NCI-H2227 treated with DMSO at 0.1 percent for 48 hours (cell line): ENCODE data around the gene RIT1.
"Not testable (repeated sequence)": the region's sequence is repeated elsewhere in the genome, so short reads cannot be mapped to it uniquely, and the experiment has no call there.

Experiments used
- DNase-seq: peaks from one replicate; lab custom pipeline; 2025; lab: John Stamatoyannopoulos, UW

Gene RIT1

DNA sequence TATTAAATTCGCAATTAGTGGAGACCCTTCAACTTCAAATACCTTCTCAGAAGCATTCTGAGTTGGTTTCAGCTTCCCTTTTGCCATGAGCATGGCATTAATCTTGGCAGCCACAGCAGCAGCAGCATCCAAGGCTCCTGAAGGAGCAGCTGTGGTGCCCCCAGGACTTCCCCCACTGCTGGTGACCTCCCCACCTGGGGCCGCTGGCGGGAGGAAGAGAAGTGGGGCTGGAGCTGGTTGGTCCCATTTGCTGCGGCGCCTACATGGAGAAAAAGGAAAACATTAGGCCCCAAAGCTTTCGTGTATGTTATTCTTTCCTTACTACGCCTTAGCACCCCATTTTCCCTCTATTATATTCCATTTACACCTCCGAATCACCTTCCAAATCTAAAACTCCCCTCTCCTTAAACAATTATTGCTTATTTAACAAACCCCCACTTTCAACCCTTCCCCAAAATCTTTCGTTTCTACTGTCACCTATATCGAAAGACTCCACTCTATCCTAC lies 22.5 kb upstream of the RIT1 start:
- no peak for DNase-seq

DNA sequence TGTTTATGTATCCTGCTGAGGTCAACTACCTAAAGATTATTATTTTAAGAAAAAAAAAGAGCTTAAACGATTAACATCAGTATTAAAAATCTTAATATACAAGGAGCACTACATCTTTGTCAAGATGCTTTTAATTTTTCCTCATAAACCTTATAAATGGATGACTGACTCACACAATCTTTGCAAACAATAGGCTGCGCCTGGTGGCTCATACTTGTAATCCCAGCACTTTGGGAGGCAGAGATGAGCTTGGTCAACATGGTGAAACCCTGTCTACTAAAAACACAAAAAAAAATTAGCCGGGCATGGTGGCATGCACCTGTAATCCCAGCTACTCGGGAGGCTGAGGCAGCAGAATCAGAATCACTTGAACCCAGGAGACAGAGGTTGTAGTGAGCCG lies 21.3 kb upstream of the RIT1 start:
- DNase-seq, result no peak

DNA sequence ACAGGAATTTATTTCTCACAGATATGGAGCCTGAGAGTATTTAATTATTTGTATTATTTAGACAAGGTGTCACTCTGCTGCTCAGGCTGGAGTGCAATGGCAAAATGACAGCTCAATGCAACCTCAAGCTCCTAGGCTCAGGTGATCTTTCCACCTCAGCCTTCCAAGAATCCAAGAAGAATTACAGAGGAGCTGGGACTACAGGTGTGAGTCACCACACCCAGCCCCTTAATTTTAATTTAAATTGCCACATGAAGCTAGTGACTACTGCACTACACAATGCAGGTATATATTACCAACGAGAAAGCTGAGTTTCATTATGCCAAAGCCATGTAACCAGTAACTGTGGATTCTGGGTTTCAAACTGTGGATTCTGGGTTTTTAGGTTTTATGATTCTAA lies 20.9 kb upstream of the RIT1 start:
- no peak for DNase-seq

DNA sequence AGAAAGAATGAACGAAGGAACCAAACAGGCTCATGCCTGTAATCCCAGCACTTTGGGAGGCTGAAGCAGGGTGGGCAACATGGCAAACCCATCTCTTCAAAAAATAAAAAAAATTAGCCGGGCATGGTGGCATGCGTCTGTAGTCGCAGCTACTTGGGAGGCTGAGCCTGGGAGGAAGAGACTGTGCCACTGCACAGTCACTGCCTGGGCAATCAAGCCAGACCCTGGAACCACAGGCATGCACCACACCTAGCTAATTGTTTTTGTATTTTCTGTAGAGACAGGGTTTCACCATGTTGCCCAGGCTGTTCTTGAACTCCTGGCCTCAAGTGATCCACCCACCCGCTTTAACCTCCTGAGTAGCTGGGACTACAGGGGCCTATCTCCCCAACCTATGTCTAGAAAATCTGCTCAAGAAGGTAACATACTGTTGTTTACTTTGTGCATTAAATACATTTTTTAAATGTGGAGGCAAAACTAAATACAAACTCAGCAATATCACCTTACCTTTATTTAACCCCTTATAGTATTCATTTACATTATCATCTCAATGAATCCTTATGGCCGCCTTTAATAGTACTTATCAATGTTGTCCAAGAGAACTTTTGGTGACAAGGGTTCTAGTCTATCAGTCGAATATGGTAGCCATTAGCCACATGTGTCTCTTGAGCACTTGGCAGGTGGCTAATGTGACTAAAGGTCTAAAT lies 20.3 kb upstream of the RIT1 start:
- DNase-seq, result no peak

DNA sequence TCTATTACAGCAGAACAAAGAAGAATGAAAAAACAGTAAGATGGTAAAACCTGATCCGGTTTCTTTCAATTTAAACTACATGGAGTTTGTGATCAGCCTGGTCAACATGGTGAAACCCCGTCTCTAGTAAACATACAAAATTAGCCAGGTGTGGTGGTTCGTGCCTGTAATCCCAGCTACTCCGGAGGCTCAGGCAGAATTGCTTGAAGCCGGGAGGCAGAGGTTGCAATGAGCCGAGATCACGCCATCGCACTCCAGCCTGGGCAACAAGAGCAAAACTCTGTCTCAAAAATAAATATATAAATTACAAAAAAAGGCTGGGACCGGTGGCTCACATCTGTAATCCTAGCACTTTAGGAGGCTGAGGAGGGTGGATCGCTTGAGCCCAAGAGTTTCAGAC lies 19.6 kb upstream of the RIT1 start:
- DNase-seq, result not testable (repeated sequence)

DNA sequence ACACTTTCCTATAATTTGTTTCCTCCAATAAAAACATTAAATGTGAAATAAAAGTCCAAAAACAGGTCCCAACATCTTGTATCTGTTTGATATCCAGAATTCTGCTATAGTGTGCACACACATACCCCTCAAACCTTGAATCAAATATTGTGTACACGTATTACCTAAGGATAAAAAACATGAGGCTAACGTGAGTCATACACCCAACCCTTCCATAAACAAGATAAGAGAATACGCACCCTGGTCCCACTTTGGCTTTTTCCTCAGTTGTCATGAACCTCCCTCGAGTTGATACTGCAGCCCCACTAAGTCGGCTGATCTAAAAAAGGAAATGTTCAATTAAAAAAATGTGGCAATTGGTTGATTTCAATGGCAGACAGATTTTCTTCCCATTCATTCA lies 17.9 kb upstream of the RIT1 start:
- DNase-seq, result no peak

DNA sequence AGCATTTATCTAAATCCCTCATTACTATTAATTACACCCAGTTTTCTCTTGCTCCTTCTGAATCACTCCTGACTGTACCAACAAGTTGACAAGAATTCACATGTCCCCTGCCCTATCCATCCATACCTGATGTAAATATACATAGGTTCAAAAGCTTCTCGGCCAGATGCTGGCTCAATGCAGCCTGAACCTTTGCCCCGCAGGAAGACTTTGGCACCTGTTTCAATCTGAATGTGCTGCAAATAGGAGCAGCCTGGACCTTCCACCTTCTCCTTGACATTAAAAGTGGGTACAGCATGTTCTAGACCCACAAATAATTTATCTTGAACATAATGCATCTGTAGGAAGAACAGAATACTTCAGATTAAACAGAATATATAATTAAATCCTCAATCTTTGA lies 14.4 kb upstream of the RIT1 start:
- no peak for DNase-seq

DNA sequence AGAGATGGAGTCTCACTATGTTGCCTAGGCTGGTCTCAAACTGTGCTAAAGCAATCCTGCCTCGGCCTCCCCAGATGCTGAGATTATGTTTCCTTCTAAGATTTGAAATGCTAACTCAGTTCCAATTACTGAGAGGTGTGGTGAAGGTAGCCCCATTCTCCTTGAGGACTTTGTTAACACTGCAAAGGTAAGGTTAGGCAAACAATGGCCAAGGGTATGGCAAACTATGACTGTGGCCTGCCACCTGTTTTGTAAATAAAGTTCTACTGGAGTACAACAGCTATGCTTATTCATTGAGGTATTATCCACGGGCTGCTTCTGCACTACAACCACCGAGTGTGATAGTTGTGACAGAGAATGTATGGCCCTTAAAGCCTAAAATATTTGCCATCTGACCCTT lies 9.6 kb upstream of the RIT1 start:
- no peak for DNase-seq

DNA sequence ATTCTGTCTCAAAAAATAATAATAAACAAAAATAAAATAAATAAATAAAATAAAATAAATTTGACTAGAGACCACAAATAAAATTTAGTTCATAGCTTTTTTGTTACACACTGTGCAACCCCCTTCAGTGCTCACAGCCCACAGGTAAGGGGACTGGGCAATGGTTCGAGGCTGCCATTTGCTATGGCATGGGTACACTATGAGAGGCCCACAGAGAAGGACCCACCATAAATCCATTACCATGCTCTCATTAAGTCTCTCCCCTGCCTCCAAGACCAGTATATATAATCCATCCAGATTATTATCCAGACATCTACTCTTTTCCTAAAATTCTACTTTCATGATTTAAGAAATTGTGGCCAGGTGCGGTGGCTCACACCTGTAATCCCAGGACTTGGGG lies 8.7 kb upstream of the RIT1 start:
- no peak for DNase-seq

DNA sequence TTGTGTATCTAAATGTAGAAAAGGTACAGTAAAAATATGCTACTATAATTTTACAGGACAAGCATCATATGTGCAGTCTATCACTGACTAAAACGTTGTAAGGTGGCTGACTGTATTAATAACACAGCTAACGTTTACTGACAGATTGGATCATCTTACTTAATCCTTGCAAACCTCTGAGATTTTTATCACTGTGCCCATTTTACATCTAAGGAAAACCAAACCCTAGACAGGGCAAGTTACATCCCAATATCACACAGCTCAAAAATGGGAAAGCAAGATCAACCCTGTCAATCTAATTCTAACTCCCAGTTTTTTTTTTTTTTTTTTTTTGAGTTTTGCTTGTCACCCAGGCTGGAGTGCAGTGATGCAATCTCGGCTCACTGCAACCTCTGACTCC lies 7.5 kb upstream of the RIT1 start:
- DNase-seq, result no peak

DNA sequence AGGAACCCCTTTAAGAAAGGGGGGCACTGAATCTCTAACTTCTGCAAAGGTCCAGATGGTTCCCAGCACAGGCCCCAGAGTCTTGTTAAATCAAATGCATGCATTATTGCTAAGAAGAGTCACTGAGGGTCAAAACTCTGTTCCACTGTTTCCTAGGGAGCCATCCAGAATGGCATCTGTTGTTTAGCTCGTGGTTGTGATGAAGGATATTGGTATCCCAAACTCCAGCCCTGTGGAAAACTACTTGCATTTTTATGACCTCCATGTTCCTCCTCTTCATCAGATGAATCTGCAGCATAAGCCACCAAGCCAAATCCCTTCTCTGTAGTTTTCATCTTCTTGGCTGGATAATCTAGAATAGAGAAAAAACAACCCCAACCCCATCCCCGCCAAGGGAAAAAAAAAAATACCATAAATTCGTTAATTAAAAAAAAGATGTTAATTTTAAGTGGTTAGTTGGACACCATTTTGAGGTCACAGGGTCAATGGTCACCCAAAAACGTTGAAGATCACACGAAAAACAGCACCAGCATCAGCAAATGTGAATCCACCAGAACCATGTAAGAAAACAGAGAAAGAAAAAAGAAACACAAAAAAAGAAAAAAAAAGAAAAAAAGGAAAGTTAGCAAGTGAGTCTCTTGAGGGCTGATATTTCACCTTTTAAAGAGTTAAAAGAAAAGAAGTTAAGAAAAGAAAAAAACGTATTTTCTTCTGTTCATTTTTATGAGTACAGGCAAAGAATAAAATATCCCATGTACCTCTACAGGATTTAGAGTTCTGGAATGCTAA lies 3.0 kb upstream of the RIT1 start:
- no peak for DNase-seq

DNA sequence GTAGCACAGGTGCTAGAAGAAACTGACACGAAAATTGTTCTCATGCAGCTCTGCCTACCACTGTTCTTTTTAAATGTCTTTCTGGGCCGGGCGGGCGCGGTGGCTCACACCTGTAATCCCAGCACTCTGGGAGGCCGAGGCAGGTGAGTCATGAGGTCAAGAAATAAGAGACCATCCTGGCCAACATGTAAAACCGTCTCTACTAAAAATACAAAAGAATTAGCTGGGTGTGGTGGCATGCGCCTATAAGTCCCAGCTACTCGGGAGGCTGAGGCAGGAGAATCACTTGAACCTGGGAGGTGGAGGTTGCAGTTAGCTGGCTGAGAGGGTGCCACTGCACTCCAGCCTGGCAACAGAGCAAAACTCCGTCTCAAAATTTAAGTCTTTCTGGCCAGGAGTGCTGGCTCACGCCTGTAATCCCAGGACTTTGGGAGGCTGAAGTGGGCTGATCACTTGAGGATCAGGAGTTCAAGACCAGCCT lies 947 bp upstream of the RIT1 start:
- DNase-seq, result no peak

DNA sequence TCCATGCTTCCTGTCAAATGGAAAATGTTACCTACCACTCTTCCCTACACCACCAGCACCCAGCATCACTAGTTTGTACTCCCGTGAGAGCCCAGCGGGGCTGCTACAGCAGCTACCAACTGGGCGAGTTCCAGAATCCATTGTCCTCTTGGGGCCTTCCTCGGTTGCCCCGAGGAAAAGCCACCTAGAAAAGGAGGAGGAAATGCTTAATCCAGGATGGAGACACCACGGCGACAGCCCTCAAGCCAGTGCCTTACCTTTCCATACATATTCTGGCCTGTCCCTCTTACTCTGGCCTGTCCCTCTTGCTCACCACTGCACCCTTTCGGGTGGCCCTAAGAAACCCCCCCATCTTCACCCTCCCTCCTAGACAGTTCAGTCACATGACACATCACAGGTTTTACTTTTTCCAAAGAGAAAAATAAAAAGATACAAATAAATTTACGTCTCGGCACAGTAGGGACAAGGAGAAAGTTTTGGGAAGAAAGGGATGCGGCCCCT lies 478 bp downstream of the RIT1 start:
- DNase-seq, result peak; percentile 48

DNA sequence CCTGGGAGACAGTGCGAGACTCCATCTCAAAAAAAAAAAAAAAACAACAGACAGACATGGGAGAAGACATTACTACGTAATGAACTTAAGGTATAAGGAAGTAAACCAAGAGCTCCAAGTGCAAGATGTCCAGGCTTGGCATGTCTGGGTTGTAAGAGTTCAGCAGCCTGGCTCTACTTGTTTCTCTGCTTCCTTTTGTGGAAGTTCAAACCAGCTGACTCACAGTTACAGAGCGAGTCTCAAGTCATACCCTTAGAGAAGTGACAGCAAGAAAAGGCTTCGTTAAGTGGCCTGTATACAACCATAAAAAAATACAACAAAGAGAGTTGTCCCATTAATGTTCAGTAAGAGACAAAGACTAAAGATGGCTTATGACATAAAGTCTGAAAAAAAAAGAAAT lies 1.3 kb downstream of the RIT1 start:
- no peak for DNase-seq

DNA sequence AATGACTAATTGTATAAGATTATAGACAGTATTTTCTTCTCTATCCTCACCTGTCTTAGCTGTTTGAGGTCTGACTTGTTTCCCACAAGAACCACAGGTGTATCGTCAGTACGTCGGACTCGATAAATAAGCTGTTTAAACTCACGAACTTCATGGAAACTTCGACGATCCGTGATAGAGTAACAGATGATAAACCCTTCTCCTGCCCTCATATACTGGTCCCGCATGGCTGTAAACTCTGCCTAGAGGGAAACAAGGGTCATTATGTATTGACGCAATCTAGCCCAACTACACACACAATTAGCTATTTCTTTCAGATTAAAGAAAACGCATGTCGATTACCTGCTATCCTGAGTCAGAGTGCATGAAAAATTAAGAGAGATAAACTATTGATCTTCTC lies 6.9 kb downstream of the RIT1 start:
- DNase-seq, result no peak

DNA sequence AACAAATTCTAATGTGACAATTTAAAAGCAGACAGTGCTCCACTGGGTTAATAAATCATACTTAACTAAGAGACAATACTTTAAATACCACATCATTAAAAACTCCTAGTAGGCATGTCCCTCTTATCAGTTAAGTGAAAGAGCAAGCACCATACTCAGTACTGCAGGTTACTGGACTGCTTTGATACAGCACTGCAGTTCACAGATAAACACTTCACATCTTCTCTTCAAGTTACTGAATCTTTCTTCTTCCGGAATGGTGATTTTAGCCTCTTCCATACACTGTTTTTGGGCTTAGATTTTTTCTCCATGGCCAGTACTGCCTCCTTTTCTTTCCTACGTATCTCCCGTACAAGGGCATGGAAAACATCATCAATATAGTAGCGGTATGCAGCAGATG lies 11.0 kb downstream of the RIT1 start:
- DNase-seq, result no peak

DNA sequence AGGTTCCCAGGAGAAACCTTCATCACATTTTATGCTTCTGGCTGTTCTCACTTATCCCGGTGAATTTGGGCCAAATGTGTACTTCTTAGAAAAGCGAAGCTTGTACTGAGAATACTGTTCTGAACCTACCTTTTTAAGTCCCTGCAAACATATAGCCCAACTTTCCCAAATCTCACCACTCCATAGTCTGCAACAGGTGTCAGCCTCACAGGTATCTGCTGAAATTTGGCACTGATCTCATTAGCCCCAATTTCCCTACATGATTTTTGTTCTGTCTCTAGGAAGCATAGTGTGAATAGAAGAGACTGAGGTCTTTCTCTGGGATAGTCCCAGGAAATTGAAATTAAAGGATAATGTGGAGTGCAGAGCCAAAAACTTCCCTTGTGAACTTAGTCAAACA lies 11.5 kb downstream of the RIT1 start:
- no peak for DNase-seq

DNA sequence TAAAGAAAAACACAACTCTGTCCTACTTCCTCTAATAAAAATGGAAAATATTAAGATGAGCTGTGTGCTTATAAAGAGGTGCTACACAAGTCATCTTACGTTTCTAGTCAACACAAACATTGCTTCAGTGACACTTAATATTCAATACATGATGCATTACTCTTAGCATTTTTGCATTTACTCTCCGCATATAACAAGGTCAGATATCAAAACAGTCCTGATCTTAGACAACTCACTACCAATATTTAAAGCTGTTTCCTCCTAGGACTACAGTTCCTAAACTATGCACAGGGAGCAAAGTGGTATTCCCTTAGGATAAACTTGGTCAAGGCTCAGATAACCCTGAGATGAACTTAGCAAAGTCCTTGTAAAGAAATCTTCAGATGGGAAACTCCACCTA lies 12.3 kb downstream of the RIT1 start:
- no peak for DNase-seq

DNA sequence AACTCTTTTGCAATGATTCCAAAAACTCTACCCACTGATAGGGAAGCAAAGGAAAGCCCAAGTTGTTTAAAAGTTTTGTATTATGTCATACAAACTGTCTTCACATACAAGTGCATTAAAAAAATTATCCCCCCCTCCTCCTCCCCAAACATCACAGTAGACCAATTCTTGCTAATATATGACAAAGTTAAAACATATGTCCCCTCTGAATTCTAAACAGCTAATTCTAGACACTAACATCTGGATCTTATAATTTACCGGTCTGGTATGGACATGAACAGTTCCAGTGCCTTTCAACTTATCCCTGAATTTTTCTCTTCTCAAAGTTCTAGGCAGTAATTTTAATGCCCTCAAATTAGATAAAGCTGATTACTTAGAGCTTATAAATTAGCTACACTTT lies 13.4 kb downstream of the RIT1 start:
- no peak for DNase-seq

DNA sequence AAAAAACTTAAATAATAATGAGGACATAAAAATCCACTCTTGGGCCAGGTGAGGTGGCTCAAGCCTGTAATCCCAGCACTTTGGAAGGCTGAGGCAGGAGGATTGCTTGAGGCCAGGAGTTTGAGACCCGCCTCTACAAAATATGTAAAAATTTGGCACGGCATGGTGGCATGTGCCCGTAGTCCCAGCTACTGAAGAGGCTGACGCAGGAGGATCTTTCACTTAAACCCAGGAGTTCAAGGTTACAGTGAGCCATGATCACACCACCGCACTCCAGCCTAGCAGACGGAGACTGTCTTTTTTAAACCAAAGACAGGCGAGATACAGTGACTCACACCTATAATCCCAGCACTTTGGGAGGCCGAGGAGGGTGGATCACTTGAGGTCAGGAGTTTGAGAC lies 14.7 kb downstream of the RIT1 start:
- DNase-seq, result not testable (repeated sequence)

DNA sequence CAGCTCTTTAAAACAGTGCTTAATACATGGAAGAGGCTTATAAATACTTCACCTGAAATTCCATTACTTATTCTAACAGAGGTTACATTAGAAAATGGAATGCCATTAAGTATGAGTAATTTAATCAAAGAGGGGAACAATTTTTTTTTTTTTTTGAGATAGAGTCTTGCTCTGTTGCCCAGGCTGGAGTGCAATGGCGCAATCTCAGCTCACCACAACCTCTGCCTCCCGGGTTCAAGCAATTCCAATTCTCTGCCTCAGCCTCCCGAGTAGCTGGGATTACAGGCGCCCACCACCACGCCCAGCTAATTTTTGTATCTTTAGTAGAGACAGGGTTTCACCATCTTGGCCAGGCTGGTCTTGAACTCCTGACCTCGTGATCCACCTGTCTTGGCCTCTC lies 15.5 kb downstream of the RIT1 start:
- not testable (repeated sequence) for DNase-seq

DNA sequence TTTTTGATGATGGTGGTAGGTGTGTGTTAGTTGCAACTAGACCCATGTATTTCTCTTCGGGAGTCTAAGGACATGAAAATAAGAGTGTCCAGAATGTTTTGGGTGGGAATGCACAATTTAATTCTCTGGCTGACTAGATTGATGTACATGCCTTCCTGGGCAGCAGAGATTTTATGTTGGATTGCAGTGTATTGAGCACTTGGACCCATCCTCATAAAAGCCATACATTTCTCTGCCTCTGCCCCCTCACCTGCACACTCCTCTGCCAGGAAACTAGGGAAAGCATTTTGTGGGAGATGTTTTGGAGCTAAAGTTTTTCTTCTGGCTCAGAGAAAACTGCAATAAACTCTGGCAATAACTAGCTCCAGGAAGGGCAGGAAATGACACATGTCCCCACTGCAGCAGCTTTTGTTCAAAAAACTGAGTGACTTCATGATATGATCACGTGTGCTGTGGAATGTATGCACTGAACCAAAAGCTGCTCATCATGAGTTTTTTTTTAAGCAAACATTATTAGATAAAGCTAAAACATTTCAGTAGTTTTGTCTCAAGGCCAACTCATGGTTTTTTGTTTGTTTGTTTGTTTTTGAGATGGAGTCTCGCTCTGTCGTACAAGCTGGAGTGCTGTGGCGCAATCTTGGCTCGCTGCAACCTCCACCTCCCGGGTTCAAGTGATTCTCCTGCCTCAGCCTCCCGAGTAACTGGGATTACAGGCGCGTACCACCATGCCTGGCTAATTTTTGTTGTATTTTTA lies 17.6 kb downstream of the RIT1 start:
- no peak for DNase-seq

DNA sequence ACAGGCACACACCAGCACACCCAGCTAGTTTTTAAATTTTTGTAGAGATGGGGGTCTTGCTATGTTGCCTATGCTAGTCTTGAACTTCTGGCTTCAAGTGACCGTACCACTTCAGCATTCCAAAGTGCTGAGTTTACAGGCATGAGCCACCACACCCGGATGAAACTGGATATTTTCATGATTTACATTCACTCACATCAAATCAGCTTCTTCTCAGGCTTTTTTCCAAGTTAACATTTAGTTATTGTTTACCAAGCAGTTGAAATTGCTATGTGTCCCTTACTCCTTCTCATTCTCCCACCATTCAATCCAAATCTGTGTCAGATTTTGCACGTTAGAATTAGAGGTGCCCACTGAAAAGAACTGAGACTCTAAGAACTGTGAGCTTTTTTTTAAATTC lies 18.4 kb downstream of the RIT1 start:
- no peak for DNase-seq
